Activated T-helper 9 cell treated with anti-CD3 and anti-CD28 coated beads, Interleukin-2, amount 50 U/mL, for 16 hours (primary cell): ENCODE data around the gene PIGR.

Experiments
- DNase-seq: peaks from one replicate; pipeline ENCODE4 v3.0.0-alpha.2; 2020; ENCODE audit warnings: low read depth

Gene PIGR, protein sequence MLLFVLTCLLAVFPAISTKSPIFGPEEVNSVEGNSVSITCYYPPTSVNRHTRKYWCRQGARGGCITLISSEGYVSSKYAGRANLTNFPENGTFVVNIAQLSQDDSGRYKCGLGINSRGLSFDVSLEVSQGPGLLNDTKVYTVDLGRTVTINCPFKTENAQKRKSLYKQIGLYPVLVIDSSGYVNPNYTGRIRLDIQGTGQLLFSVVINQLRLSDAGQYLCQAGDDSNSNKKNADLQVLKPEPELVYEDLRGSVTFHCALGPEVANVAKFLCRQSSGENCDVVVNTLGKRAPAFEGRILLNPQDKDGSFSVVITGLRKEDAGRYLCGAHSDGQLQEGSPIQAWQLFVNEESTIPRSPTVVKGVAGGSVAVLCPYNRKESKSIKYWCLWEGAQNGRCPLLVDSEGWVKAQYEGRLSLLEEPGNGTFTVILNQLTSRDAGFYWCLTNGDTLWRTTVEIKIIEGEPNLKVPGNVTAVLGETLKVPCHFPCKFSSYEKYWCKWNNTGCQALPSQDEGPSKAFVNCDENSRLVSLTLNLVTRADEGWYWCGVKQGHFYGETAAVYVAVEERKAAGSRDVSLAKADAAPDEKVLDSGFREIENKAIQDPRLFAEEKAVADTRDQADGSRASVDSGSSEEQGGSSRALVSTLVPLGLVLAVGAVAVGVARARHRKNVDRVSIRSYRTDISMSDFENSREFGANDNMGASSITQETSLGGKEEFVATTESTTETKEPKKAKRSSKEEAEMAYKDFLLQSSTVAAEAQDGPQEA

DNA sequence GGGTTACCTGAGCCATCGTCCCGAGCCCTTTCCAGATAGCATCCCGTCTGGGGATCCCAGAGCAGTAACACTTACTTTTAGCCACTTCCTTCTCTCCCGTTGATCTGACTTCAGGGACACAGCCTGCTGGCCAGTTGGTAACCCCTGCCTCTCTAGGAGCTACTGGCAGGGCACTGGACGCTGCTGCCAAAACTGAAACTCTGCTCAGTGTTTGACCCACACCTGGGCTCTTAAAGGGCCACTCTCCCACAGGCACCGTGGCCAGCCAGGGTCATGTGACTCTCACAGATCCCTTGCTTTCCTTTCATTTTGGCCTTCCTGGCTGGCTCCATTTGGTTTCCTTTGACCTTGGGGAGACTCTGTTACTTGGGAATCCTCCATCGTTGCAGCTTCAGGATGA, at the start of gene PIGR:
Gene PIGR (minus strand): TSS at position 206 of the 400 bp plus-strand sequence. CDS start 5,935 bp downstream, outside the sequence.
- no peak for DNase-seq

DNA sequence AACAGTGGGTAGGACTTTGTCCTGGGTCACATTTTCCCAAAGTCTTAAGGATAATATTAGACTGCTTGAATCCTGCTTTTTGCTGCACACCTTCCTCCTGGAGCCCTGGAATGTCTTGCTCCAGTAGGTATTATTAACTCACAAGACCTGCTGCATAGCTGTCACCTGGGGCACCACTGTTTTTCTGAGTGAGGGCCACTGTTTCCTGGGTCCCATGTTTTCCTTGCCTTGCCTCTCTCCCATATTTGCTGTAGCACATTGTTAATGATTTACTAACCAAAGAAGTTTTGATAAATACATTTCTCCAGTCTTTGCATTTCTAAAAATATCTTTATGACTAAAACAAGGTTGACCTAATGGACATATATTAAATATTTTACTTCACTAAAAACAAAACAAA, 46.5 kb upstream of the PIGR start:
- DNase-seq = no peak

DNA sequence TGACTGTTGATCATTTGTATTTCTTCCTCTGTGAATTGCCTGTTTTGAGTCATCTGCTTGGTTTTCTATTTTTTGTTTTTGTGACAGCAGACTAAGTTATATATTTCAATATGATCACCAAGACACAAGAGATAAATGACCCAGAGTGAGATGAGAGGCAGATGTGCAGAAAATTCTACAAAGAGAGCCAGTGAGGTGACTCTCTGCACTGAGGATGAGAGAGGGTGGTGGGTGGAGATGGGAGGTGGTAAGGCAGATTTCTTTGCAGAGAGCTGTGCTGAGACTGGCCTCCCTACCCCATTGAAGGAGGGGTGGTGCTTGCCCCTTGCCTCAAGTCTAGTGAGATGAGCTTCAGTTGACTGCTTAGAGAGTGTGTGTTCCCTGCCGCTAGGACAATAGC, 41.6 kb upstream of the PIGR start:
- no peak for DNase-seq

DNA sequence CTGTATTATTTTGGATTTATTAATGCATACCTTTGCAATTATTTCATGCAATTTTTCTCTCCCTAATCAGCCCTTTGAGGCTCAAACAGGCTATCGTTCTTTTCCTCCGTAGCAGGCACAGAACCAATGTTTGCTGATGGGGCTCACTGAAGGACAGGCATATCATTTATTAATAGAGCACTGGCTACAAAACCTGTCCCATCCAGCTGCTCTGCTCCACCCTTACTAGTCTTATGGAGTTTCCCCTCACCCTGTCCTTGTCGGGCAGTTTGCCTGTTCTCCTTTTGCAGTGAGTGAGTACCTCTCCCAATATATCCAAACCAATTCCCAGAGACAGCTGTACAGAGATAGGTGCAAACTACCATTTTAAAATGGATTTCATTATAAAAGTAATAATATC, 40.6 kb upstream of the PIGR start:
- DNase-seq = no peak

- no peak for DNase-seq
These were observed 40.1 kb upstream of the PIGR start for GRCh38 chr1:206986402-206986801.

- DNase-seq = no peak
These were observed 39.0 kb upstream of the PIGR start for GRCh38 chr1:206985162-206985749.

- peak; percentile 27 for DNase-seq
These were observed 36.0 kb upstream of the PIGR start for GRCh38 chr1:206982216-206982615.

GRCh38 chr1:206979379-206980043, 33.2 kb upstream of the PIGR start:
- DNase-seq = no peak

- DNase-seq = no peak
These were observed 32.0 kb upstream of the PIGR start for GRCh38 chr1:206978259-206978658.

DNA sequence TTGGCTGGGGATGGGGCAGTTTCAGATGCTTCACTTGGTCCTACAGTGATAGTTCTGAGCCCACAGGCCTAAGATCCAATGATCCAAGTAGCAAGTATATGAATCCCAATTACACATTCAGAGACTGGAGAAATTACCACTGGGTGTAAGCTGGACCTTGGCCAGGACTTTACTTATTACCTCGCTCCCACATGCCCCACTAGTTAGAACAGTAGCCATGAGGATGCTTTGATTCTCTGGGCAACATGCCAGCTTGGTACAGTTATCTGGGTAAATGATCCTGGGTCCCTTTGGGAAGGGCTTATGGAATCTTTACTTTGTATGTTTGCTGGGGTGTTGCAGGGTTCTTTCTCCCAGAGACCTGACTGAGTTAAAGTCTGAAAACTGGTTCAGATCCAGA, 29.0 kb upstream of the PIGR start:
- no peak for DNase-seq

GRCh38 chr1:206974140-206974539, 27.9 kb upstream of the PIGR start:
- no peak for DNase-seq

DNA sequence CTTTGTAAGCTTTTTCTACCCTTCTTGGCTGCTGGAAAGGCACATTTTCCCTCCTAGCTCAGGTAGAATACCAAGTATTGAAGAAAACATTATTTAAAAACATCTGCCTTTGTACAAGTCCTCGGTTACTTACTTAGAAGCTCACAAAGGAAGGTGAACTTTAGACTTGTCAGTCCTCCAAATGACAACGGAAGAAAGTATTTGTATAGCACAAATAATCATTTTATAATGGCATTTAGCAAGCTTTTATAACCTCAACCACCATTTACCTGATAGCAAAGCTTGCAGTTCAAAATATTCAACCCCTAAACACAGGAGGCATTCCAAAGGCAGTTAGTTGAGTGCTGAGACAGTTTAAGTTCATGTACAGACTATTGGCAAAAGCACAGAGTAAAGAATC, 26.5 kb upstream of the PIGR start:
- no peak for DNase-seq

GRCh38 chr1:206971029-206971655, 24.9 kb upstream of the PIGR start:
- DNase-seq = no peak

DNA sequence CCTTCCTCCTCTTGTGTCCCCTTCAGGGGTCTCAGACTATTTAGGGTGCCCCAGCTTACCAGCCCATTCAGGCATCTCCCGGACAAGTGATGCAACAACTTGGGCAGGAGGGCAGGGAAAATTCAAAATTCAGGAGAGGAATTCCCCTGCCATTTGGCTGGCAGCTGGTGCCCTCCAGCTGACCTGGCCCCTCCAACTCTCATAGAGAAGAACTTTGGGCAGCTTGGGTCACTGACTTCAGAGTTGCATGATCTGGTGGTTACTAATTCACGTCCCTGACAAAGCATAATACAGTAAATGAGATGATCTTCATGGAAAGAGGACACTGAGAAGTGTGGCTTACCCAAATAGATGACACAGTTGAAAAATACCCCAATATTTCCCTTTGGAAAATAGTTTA, 24.2 kb upstream of the PIGR start, which contains the start of gene FCAMR:
Gene FCAMR (minus strand): TSS at position 15 of the 400 bp plus-strand sequence. CDS start 335 bp downstream, outside the sequence.
- no peak for DNase-seq

DNA sequence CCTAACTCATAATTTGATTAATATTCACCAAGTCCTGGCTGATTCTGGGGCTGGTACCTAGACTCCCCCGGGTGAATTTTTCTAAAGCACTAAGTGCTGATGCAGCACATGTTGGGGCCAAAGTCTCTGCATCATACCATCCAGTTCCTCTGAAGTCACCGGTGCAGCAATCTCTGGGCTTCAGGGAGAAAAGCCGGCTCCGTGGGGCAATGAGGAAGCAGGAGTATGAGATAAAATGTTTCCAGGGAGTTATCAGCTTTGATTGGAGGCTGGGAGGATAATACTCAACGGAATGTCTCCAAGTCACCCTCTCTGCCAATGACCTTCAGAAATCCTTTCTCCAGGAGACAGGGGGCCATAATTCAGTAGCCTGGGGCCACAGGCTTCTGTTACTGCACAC, 22.8 kb upstream of the PIGR start:
- no peak for DNase-seq

DNA sequence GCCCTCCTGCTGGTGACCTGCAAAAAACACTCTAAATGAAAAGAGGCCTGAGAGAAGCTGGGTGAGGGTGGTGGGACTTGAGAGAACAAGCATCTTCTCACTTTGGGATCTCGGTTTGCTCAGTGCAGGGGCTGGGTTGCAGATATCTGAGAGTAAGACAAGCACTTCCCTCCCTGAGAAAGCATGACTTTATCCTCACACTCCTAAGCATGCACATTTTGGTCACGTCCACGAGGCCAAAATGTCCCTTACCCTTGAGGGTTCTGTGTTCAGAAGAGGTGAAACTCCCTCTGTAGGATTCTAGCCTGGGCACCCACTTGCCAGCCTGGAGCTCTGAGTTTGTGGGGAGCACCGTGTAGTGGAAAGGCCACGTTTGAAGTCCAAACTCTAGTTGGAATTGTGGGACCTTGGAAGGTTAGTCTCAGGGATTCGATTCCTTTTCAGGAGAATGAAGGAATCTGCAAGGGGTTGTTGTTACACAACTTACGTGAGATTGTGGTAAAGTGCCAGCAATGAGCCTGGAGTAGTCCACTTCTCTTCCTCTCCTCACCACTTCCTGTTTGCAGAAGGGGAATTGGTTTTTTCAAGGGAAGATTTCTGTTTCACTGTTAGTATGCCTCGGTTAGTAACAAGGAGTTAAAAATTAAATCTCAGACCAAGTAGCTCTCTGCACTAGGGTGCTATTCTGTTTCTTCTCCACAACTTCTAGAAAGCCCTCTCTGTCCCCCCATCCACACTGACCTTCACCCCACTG, 21.0 kb upstream of the PIGR start:
- DNase-seq = no peak

DNA sequence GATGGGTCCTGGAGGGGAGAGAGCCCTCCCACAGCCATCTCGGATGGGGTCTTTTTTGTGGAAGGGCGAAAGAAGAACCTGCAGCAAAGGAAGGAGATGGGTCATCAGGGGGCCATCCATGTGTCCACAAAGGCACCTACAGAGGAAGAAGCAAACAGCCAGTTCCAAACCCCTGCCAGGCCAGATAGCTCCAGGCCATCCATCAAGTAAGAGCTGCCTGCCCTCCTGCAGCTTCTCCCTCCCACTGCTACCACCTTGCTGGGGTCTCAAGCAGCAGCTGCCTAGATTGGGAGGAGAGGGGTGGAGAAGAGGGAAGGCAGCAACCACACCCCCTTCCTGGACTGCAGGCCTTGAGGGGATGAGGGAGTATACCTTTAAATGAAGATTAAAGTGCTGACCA, 19.5 kb upstream of the PIGR start:
- no peak for DNase-seq

GRCh38 chr1:206963740-206964139, 17.5 kb upstream of the PIGR start:
- no peak for DNase-seq

DNA sequence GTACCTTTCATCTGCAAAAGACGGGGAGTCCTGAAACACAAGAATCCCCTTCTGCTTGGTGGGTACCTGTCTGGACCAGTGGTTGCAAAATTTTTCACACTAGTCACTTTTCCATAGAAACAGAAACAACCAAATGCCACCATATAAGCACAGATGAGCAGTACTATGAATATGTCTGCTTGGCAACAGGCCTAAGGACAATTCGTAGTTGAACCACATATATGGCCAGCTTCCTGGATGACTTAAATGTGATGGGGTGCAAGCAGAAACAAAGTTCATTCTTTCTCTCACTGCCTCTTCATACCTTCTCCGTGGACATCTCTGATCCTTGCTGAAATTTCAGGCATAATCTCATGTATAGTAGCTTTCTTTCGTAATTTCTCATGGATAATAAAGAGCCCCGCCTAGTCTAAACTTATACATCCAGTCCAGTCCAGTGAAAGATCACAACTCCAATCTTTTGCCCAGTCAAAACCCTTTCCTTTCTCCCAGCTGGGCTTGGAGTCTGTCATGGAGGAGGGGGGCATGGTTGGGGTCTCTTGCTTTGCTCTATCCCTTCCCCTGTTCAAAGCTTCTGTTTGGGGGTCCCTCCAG, 16.9 kb upstream of the PIGR start:
- no peak for DNase-seq

GRCh38 chr1:206962272-206962671, 16.0 kb upstream of the PIGR start:
- no peak for DNase-seq

DNA sequence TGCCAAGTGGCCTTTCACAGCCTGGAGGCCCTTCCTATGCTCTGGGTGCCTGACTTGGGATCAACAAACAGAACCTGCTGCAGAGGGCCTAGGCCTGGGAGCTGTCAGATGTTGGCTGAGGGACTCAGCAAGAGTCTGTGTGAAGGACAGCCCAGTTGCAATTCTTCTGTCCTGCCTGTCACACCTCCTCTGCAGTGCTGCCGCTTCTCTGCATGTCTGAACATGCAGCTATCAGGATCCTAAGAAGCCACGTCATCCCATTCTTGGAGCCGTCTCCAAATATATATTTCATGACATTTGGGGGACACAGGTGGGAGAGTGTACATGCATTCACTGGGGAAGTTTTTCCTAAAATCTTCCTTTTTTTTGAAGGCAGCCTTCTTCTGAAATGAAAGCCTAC, 15.4 kb upstream of the PIGR start:
- no peak for DNase-seq
